HEK293 (cell line): ENCODE measurements around the gene HDAC7.

Source experiments
- CTCF ChIA-PET: fragments of 350-600 bp; formaldehyde crosslinking; extraction: SDS; loops from one replicate; lab custom pipeline; 2021; ENCODE audit warnings: antibody characterized with exemption; lab: Yijun Ruan, JAX
- POLR2A ChIA-PET: fragments of 300-600 bp; formaldehyde crosslinking; extraction: SDS; loops from one replicate; lab custom pipeline; 2020; ENCODE audit warnings: antibody characterized with exemption, inconsistent platforms; lab: Yijun Ruan, JAX
- H3K27ac ChIP-seq: fragments of 200-500 bp; sonication (Bioruptor generic); 2 replicates; pipeline ENCODE4 v1.5.1; 2014; ENCODE audit warnings: low read depth, low read length, control low read depth, inconsistent platforms; ENCODE audit errors: extremely low read depth
- H3K36me3 ChIP-seq, 2 experiments: fragments of 200-500 bp in 1 of 2; sonication (Bioruptor generic) in 1 of 2; 1 replicate in 1 of 2; 2 replicates in 1 of 2; pipeline ENCODE4 v1.5.1; 2014 to 2017; ENCODE audit warnings: inconsistent platforms in 2 of 2, low read length in 2 of 2; ENCODE audit not compliant: control insufficient read depth in 2 of 2, insufficient read depth in 1 of 2
- H3K4me1 ChIP-seq: fragments of 200-500 bp; sonication (Bioruptor generic); 2 replicates; pipeline ENCODE4 v1.5.1; 2014; ENCODE audit warnings: mild to moderate bottlenecking, low read length, inconsistent platforms; ENCODE audit not compliant: control insufficient read depth, insufficient read depth
- H3K4me3 ChIP-seq: 2 replicates; pipeline ENCODE4 v1.5.1; 2011; ENCODE audit warnings: low read depth, mild to moderate bottlenecking, control low read depth, low read length, moderate library complexity
- H3K9me3 ChIP-seq: fragments of 200-500 bp; sonication (Bioruptor generic); 2 replicates; pipeline ENCODE4 v1.5.1; 2014; ENCODE audit warnings: low read depth, low read length, inconsistent platforms; ENCODE audit not compliant: control insufficient read depth, insufficient read depth
- EGR2 ChIP-seq: fragments of 450-650 bp; formaldehyde crosslinking; IDR thresholded peaks from 2 replicates; pipeline ENCODE4 v1.5.1; 2016; ENCODE audit warnings: low read depth, missing biosample characterization, missing genetic modification characterization
- MZF1 ChIP-seq: fragments of 450-650 bp; formaldehyde crosslinking; IDR thresholded peaks from 2 replicates; pipeline ENCODE4 v1.5.1; 2017; ENCODE audit warnings: missing biosample characterization, missing genetic modification characterization, borderline replicate concordance
- REST ChIP-seq: fragments of 450-650 bp; formaldehyde crosslinking; IDR thresholded peaks from 2 replicates; pipeline ENCODE4 v1.5.1; 2016; ENCODE audit warnings: missing biosample characterization, missing genetic modification characterization
- YY2 ChIP-seq: fragments of 450-650 bp; formaldehyde crosslinking; IDR thresholded peaks from 2 replicates; pipeline ENCODE4 v1.5.1; 2016; ENCODE audit warnings: missing biosample characterization, missing genetic modification characterization
- ZNF561 ChIP-seq: fragments of 450-650 bp; IDR thresholded peaks from 2 replicates; pipeline ENCODE4 v1.5.1; 2018; ENCODE audit warnings: missing biosample characterization, missing genetic modification characterization, borderline replicate concordance
- ZNF571 ChIP-seq: fragments of 450-650 bp; formaldehyde crosslinking; IDR thresholded peaks from 2 replicates; pipeline ENCODE4 v1.5.0; 2017; ENCODE audit warnings: missing biosample characterization, missing genetic modification characterization
- ZSCAN4 ChIP-seq: fragments of 450-650 bp; formaldehyde crosslinking; IDR thresholded peaks from 2 replicates; pipeline ENCODE4 v1.5.1; 2017; ENCODE audit warnings: missing biosample characterization, missing genetic modification characterization
- TF ChIP-seq, protein P1 (sequence below): fragments of 450-650 bp; formaldehyde crosslinking; IDR thresholded peaks from 2 replicates; pipeline ENCODE4 v1.5.1; 2016; ENCODE audit warnings: missing biosample characterization, missing genetic modification characterization, borderline replicate concordance
- TF ChIP-seq, protein P2 (sequence below): fragments of 450-650 bp; formaldehyde crosslinking; IDR thresholded peaks from 2 replicates; pipeline ENCODE4 v1.5.1; 2016; ENCODE audit warnings: missing biosample characterization, missing genetic modification characterization

The HDAC7 gene

GRCh38 chr12:47768323-47768811 lies 51.3 kb downstream of the HDAC7 start (continued):
- TF ChIP-seq, protein P1, sequence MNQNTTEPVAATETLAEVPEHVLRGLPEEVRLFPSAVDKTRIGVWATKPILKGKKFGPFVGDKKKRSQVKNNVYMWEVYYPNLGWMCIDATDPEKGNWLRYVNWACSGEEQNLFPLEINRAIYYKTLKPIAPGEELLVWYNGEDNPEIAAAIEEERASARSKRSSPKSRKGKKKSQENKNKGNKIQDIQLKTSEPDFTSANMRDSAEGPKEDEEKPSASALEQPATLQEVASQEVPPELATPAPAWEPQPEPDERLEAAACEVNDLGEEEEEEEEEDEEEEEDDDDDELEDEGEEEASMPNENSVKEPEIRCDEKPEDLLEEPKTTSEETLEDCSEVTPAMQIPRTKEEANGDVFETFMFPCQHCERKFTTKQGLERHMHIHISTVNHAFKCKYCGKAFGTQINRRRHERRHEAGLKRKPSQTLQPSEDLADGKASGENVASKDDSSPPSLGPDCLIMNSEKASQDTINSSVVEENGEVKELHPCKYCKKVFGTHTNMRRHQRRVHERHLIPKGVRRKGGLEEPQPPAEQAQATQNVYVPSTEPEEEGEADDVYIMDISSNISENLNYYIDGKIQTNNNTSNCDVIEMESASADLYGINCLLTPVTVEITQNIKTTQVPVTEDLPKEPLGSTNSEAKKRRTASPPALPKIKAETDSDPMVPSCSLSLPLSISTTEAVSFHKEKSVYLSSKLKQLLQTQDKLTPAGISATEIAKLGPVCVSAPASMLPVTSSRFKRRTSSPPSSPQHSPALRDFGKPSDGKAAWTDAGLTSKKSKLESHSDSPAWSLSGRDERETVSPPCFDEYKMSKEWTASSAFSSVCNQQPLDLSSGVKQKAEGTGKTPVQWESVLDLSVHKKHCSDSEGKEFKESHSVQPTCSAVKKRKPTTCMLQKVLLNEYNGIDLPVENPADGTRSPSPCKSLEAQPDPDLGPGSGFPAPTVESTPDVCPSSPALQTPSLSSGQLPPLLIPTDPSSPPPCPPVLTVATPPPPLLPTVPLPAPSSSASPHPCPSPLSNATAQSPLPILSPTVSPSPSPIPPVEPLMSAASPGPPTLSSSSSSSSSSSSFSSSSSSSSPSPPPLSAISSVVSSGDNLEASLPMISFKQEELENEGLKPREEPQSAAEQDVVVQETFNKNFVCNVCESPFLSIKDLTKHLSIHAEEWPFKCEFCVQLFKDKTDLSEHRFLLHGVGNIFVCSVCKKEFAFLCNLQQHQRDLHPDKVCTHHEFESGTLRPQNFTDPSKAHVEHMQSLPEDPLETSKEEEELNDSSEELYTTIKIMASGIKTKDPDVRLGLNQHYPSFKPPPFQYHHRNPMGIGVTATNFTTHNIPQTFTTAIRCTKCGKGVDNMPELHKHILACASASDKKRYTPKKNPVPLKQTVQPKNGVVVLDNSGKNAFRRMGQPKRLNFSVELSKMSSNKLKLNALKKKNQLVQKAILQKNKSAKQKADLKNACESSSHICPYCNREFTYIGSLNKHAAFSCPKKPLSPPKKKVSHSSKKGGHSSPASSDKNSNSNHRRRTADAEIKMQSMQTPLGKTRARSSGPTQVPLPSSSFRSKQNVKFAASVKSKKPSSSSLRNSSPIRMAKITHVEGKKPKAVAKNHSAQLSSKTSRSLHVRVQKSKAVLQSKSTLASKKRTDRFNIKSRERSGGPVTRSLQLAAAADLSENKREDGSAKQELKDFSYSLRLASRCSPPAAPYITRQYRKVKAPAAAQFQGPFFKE (tag by site-specific recombination) = no peak
- TF ChIP-seq MZF1 (tag by site-specific recombination) = peak; percentile 85
- peak; percentile 87; the same call in 1 of the 2 replicates for TF ChIP-seq ZNF561 (tag by site-specific recombination)
- TF ChIP-seq EGR2 (tag by site-specific recombination) = peak; percentile 92

GRCh38 chr12:47767216-47767724 lies 52.4 kb downstream of the HDAC7 start:
- Histone ChIP-seq H3K36me3 (no peaks in the 10 kb centered on the region), H3K27ac (no peak overlapping the region), H3K9me3 (no peaks in the 10 kb centered on the region), H3K4me1 (no peaks in the 10 kb centered on the region; the same call in 1 of the 2 replicates), H3K4me3 (no peak overlapping the region)
- ChIA-PET POLR2A (interaction anchor here (0.6 to 3.7 kb wide), 6 partner anchors 9 to 61 kb away, joined by 3 to 34 read pairs (median 4); partner anchors contain the start of gene RAPGEF3), CTCF (interaction anchor here (0.8 to 19.6 kb wide), 18 partner anchors 11 to 118 kb away, joined by 3 to 784 read pairs (median 6); partner anchors contain the start of genes ENDOU, RAPGEF3 and RPAP3)
- TF ChIP-seq ZNF571 (tag by site-specific recombination) (no peak), ZSCAN4 (tag by site-specific recombination) (no peak), REST (tag by site-specific recombination) (no peak), YY2 (no peak)
- TF ChIP-seq, protein P2, sequence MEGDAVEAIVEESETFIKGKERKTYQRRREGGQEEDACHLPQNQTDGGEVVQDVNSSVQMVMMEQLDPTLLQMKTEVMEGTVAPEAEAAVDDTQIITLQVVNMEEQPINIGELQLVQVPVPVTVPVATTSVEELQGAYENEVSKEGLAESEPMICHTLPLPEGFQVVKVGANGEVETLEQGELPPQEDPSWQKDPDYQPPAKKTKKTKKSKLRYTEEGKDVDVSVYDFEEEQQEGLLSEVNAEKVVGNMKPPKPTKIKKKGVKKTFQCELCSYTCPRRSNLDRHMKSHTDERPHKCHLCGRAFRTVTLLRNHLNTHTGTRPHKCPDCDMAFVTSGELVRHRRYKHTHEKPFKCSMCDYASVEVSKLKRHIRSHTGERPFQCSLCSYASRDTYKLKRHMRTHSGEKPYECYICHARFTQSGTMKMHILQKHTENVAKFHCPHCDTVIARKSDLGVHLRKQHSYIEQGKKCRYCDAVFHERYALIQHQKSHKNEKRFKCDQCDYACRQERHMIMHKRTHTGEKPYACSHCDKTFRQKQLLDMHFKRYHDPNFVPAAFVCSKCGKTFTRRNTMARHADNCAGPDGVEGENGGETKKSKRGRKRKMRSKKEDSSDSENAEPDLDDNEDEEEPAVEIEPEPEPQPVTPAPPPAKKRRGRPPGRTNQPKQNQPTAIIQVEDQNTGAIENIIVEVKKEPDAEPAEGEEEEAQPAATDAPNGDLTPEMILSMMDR = 0 out of 2 replicates have a peak, but pooled peaks have one; percentile 18
- TF ChIP-seq, protein P1 (tag by site-specific recombination) = no peak
